GM23248 (cell line): ENCODE data around the gene VAMP5.

Source experiments
- EZH2 ChIP-seq: fragments of 200-600 bp; sonication (generic); IDR thresholded peaks from 2 replicates; pipeline ENCODE4 v1.6.1; 2018; ENCODE audit warnings: antibody characterized with exemption, mild to moderate bottlenecking; ENCODE audit not compliant: insufficient read depth, poor library complexity, severe bottlenecking
- EZH2phosphoT487 ChIP-seq: fragments of 200-600 bp; sonication (generic); IDR thresholded peaks from 2 replicates; pipeline ENCODE4 v1.6.1; 2018; ENCODE audit warnings: antibody characterized with exemption, moderate library complexity, mild to moderate bottlenecking, low read depth; ENCODE audit not compliant: insufficient read depth

GRCh38 chr2:85538507-85539360 lies 45.5 kb upstream of the VAMP5 start, which contains the start of gene MAT2A:
- TF ChIP-seq EZH2phosphoT487 = no peak
- TF ChIP-seq EZH2 = no peak
